DOHH2 (cell line): ENCODE measurements around the gene NELFE.

Experiments
- H3F3A ChIP-seq: fragments of 200-600 bp; sonication (generic), shearing (Covaris generic); 2 replicates; pipeline ENCODE4 v1.6.0; 2016; ENCODE audit warnings: antibody characterized with exemption, mild to moderate bottlenecking; ENCODE audit not compliant: control insufficient read depth, insufficient read depth
- H3K27ac ChIP-seq: fragments of 200-600 bp; sonication (generic); 2 replicates; pipeline ENCODE4 v1.5.1; 2014; ENCODE audit warnings: low read depth, mild to moderate bottlenecking, low read length, moderate library complexity
- H3K27me3 ChIP-seq: fragments of 200-600 bp; sonication (generic); 2 replicates; pipeline ENCODE4 v1.6.1; 2014; ENCODE audit warnings: mild to moderate bottlenecking, low read length, mixed read lengths; ENCODE audit not compliant: control insufficient read depth
- H3K36me3 ChIP-seq: fragments of 200-600 bp; sonication (generic); 2 replicates; pipeline ENCODE4 v1.6.1; 2014; ENCODE audit warnings: mild to moderate bottlenecking, low read length, moderate library complexity, mixed read lengths; ENCODE audit not compliant: control insufficient read depth
- H3K4me1 ChIP-seq: fragments of 200-600 bp; sonication (generic); 2 replicates; pipeline ENCODE4 v1.6.1; 2014; ENCODE audit warnings: mild to moderate bottlenecking, low read length, mixed read lengths; ENCODE audit not compliant: control insufficient read depth
- H3K4me2 ChIP-seq: fragments of 200-600 bp; sonication (generic); 2 replicates; pipeline ENCODE4 v1.6.0; 2014; ENCODE audit warnings: mild to moderate bottlenecking, low read length, moderate library complexity
- H3K4me3 ChIP-seq: fragments of 200-600 bp; sonication (generic); 2 replicates; pipeline ENCODE4 v1.5.1; 2014; ENCODE audit warnings: mild to moderate bottlenecking, low read length, mixed read lengths
- H3K79me2 ChIP-seq: fragments of 200-600 bp; sonication (generic); 2 replicates; pipeline ENCODE4 v1.6.1; 2014; ENCODE audit warnings: mild to moderate bottlenecking, low read length, mixed read lengths; ENCODE audit not compliant: control insufficient read depth
- H3K9me2 ChIP-seq: fragments of 200-600 bp; sonication (generic); replicated peaks from 2 replicates; pipeline ENCODE4 v1.6.1; 2014; ENCODE audit warnings: mild to moderate bottlenecking, low read length, mixed read lengths; ENCODE audit not compliant: control insufficient read depth
- H3K9me3 ChIP-seq: fragments of 200-600 bp; sonication (generic); 2 replicates; pipeline ENCODE4 v1.6.1; 2014; ENCODE audit warnings: antibody characterized with exemption, low read length, mixed read lengths; ENCODE audit not compliant: control insufficient read depth, insufficient read depth
- H4K20me1 ChIP-seq: fragments of 200-600 bp; sonication (generic); 2 replicates; pipeline ENCODE4 v1.6.0; 2014; ENCODE audit warnings: low read depth, mild to moderate bottlenecking, antibody characterized with exemption, low read length, moderate library complexity; ENCODE audit not compliant: control insufficient read depth, insufficient read depth
- EZH2phosphoT487 ChIP-seq: fragments of 200-600 bp; sonication (generic); IDR thresholded peaks from 2 replicates; pipeline ENCODE4 v1.6.1; 2017; ENCODE audit warnings: borderline replicate concordance, mild to moderate bottlenecking, antibody characterized with exemption, low read length, moderate library complexity, mixed read lengths
- TF ChIP-seq, protein P1 (sequence below): fragments of 200-600 bp; sonication (generic); IDR thresholded peaks from one replicate; pipeline ENCODE4 v1.5.1; 2014; ENCODE audit warnings: antibody characterized with exemption, mild to moderate bottlenecking, low read depth, low read length; ENCODE audit not compliant: poor library complexity, severe bottlenecking

The NELFE gene

DNA sequence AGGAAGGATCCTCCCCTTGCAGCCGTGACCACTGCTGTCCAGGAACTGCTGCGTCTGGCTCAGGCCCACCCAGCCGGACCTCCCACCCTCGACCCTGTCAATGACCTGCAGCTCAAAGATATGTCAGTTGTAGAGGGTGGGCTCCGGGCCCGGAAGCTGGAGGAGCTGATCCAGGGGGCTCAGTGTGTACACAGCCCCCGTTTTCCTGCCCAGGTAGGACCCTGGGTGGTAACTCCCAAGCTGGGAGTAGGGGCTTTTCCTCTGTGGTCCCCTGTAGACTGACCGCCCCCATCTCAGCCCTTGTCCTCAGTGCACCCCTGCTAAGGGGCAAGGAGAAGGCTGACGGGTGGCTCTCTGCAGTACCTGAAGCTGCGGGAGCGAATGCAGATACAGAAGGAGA lies 9.6 kb upstream of the NELFE start:
- TF ChIP-seq, protein P1, sequence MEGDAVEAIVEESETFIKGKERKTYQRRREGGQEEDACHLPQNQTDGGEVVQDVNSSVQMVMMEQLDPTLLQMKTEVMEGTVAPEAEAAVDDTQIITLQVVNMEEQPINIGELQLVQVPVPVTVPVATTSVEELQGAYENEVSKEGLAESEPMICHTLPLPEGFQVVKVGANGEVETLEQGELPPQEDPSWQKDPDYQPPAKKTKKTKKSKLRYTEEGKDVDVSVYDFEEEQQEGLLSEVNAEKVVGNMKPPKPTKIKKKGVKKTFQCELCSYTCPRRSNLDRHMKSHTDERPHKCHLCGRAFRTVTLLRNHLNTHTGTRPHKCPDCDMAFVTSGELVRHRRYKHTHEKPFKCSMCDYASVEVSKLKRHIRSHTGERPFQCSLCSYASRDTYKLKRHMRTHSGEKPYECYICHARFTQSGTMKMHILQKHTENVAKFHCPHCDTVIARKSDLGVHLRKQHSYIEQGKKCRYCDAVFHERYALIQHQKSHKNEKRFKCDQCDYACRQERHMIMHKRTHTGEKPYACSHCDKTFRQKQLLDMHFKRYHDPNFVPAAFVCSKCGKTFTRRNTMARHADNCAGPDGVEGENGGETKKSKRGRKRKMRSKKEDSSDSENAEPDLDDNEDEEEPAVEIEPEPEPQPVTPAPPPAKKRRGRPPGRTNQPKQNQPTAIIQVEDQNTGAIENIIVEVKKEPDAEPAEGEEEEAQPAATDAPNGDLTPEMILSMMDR: no peak
- no peak for TF ChIP-seq EZH2phosphoT487

DNA sequence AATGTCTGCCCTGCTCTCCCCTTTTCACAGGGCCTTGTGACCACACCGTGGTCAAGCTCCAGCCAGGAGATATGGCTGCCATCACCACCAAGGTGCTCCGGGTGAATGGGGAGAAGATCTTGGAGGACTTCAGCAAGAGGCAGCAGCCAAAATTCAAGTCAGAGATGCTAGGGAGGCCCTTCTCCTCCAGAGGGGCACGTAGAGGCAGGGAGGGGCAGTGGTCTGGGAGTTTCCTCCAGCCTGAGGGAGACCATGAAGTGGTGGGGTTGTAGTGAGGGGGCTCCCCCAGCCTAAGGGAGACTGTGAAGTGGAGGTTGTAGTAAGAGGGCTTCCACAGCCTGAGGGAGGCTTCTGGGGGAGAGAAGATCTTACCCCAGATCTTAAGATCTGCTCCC lies 9.2 kb upstream of the NELFE start:
- peaks cover 21% of the 10 kb centered on the region for H3K4me1 ChIP-seq
- H3K27ac ChIP-seq: no peak overlapping the region
- H3K36me3 ChIP-seq: peaks cover 84% of the 10 kb centered on the region
- H3F3A ChIP-seq: no peaks in the 10 kb centered on the region
- no peaks in the 10 kb centered on the region for H3K27me3 ChIP-seq
- no peak for TF ChIP-seq EZH2phosphoT487
- TF ChIP-seq, protein P1: no peak
- H3K4me3 ChIP-seq: no peak overlapping the region
- H3K9me2 ChIP-seq: no peaks in the 10 kb centered on the region
- H3K4me2 ChIP-seq: no peak overlapping the region
- no peaks in the 10 kb centered on the region for H3K9me3 ChIP-seq
- no peaks in the 10 kb centered on the region for H4K20me1 ChIP-seq
- peaks cover 26% of the 10 kb centered on the region for H3K79me2 ChIP-seq

More for the DNA sequence above, 9.6 kb upstream of the NELFE start:
- no peak overlapping the region for H3K4me3 ChIP-seq
- H3K79me2 ChIP-seq: peaks cover 30% of the 10 kb centered on the region
- no peaks in the 10 kb centered on the region for H3K9me3 ChIP-seq
- peaks cover 25% of the 10 kb centered on the region for H3K4me1 ChIP-seq
- no peaks in the 10 kb centered on the region for H4K20me1 ChIP-seq
- H3K36me3 ChIP-seq: peaks cover 80% of the 10 kb centered on the region
- H3K4me2 ChIP-seq: no peak overlapping the region
- H3K9me2 ChIP-seq: no peaks in the 10 kb centered on the region
- H3K27ac ChIP-seq: no peak overlapping the region
- H3K27me3 ChIP-seq: no peaks in the 10 kb centered on the region
- H3F3A ChIP-seq: no peaks in the 10 kb centered on the region

DNA sequence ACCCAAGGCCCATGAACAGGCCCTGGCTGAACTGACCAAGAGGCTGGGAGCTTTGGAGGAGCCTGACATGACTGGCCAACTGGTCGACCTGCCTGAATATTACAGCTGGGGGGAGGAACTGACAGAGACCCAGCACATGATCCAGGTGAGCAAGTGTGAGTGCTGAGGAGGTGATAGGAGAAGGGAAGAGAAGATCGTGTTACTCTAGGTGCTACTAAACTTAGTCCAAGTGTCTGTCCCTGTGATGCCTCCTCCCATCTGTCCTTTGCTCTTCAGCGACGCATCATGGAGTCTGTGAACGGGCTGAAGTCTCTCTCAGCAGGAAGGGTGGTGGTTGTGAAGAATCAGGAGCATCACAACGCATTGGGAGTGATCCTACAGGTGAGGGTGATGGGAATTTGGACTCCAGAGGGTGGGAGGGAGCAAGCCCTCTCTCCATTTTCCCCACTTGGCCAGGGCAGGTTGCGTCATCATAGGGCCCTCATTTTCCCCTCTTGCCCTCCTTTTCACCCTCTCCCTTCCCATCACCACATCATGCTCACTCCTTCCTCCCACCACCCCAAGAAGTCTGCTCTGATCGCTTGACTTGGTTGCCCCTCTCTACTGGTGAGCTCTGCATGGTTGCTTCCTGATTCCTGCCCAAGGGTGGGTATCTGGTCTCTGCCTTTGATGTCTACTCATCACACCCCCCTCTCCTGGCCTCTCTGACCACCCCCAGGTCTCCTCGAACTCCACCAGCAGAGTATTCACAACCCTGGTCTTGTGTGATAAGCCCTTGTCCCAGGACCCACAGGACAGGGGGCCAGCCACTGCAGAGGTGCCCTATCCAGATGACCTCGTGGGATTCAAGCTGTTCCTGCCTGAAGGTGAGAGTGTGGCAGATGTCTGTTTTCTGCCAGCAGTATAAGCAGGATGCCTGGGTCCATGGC lies 8.5 kb upstream of the NELFE start:
- no peaks in the 10 kb centered on the region for H3K9me2 ChIP-seq
- H3K27me3 ChIP-seq: no peaks in the 10 kb centered on the region
- TF ChIP-seq EZH2phosphoT487: no peak
- TF ChIP-seq, protein P1: no peak
- H3K79me2 ChIP-seq: peaks cover 21% of the 10 kb centered on the region
- no peaks in the 10 kb centered on the region for H3F3A ChIP-seq
- no peaks in the 10 kb centered on the region for H3K9me3 ChIP-seq
- no peak overlapping the region for H3K4me3 ChIP-seq
- H3K4me1 ChIP-seq: peaks cover 17% of the 10 kb centered on the region
- H4K20me1 ChIP-seq: no peaks in the 10 kb centered on the region
- H3K36me3 ChIP-seq: peaks cover 90% of the 10 kb centered on the region
- no peak overlapping the region for H3K27ac ChIP-seq
- no peak overlapping the region for H3K4me2 ChIP-seq
